Smooth muscle cell of the brain vasculature (primary cell): ENCODE data around the gene SEMA3G.

Experiments used
- DNase-seq: peaks from one replicate; pipeline ENCODE4 v3.0.0-alpha.2; 2012; ENCODE audit warnings: low read depth, low spot score

Gene SEMA3G

GRCh38 chr3:52439426-52440248 lies 5.3 kb downstream of the SEMA3G start:
- no peak for DNase-seq

DNA sequence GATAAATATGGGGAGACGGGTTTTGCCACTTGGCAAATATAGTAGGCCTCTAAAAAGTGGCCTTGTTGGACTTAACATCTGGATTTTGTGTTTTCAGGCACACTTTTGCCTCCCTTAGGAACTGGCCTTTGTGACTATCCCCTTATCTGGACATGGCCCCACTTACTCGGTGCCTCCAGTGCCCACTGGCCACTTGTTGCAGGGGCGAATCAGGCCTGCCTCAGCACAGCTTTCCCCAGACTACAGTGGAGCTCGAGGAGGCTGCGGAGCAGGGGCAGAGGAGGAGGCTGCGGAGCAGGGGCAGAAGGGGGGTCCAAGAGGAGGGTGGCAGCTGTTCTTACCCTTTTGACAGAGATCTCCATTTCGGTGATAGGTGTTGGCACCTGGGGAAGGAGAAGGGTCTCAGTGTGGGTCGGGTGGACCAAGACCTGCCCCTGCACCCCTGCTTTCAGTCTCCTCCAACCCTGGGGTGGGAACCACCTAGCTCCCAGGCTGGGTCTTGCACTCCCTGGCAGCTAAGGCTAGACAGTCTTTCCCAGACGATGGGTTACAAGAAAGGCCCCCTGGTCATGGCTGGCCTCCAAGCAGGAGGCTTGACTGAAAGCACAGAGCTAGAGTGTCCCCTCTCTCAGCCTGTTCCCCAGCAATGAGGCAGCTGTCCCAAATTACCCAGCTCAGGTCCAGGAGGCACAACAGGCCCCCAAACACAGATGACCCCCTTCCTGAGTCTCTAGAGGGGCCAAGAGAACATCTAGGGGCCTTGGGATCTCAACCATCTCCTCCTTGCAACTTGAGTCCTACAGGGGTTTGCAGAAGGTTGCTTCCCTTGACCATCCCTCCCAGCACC lies 6.1 kb downstream of the SEMA3G start:
- no peak for DNase-seq

DNA sequence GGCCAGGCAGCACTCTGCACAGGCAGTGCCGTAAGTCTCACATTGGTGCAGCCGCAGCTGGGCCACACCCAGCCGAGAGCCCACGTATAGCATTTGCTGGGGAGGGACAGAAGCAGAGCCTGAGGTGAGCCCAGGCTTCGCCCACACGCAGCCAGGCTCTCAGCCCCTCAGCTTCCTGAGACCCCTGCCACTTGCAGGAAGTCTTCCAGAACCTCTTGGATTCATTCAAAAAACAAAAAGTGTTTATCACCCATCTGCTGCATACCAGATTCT lies 6.9 kb downstream of the SEMA3G start:
- DNase-seq = no peak

DNA sequence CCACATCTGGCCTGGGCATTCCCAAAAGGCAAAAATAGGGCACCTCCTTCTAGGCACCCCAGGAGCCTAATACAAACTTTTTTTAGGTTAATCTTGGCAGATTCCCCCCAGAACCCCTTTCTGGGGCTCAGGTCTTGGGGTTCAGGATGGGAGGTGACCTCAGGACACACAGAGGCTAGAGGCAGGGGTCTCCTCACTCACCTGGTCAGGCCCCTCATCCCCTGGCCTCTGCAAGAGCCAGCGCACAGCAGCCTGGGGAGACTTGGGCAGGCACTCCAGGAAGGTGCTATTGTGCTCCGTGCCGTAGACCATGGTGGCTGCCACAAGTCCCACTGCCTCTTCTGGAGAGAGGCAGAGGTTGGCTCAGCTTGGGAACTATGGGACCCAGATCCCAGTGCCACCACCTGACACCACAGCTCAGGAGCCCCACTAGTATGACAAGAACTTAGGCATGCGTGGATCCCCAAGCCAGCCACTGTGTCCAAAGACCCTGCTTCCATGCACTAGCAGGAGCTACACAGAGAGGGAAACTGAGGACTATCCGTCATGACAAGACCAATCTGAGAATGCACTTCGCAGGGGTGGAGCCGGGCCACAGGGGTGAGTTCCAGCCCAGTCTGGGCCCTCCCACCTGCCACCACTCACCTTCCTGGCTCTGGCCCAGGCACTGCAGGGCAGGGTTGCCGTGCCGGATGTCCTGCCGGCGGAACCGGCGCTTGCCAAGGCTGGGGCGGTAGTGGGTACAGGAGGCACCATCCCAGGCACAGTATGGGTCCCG lies 7.4 kb downstream of the SEMA3G start:
- no peak for DNase-seq

DNA sequence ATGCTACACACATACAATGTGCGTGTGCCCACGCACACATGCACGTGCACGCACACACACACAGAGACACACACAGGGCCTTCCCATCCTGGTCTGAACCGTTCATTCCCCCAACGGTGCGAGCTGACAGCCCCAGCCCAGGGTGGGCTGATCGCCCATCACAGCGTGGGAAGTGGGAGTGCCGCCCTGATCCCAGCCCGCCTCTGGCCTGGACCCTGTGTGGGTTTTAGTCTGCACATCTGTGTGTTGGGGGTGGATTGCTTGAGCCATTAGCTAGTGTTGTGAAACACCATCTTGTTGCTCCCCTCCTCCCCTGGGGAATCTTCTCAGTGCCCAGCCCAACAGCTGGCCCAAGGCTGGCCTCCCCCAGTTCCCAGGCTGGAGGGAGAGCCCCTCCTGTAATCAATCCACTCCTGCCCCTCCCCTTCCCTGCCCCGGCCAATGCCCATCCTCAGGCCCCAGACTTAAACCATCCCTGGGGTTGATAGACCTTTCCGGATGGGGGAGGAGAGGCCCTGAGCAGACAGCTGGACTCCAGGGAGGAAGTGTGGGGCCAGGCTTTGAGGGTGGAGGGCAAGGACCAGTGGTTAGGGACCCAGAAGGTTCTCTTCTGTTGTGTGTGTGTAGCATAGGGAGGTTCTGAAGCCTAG lies 8.3 kb downstream of the SEMA3G start:
- DNase-seq = no peak

DNA sequence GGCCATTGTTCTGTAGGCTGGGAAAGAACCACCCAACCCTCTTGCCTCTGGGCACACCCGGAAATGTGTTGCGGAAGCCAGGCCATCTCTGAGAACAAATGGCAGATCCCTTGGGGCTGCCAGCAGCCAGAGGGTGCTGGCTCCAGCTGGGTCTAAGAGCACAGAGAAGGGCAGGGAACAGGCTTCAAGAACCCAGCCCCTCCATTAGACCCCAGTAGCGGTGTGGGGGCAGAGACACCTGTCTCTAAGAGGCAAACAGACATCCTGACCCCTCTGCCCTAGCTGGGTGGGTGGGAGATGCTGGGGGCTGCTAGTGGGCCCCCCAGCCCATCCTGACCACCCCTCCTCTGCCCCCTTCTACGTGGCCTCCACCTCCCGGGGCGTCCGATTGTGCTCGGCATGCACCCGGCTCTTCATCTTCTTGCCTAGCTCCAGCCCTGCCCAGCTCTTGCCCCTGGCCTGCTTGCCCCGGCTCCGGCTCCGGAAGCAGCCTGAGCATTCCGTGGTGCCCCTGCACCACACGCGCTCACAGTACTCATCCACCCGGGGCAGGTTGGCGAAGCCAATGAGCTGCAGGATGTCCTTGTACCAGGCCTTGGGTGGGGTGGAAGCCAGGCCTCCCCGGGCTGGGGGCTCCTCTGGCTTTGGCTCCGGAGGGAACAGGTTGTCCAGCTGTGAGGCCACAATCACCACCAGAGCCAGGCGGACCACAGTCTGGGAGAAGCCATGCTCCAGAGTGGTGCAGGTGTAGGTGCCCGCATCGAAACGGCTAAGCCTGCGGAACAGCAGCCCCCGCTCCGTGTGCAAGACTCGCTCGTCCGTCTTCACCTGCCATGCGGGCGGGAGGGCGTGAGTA lies 9.4 kb downstream of the SEMA3G start:
- DNase-seq = no peak

DNA sequence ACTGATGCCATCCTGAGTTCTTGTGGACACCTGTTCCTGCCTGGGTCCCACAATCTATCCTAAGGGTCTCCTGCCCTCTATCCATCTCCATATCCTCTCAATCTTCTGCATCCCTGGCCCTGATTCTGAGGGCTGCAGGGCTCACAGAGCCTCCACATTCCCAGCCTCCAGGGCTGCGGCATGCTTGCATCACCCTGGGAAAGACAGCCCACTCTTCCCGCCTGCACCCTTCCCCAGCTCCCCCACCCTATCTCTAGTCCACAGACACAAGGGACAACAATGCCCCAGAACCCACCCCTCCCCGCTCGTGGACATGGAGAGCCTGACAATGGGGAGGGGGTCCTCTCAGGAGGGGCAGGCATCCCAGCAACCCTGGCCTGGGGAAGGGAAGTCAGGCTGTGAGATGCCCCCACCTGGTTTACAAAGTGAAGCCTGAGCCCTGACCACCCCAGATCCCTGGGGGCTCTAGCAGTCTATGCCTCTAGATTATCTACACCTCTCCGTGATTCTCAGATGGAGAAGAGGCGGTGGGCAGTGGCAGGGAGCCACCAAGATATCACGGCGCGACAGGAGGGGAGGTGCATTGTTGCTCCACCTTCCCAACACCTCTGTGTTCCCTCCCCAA lies 10.3 kb downstream of the SEMA3G start:
- DNase-seq = no peak

- no peak for DNase-seq
Measured at GRCh38 chr3:52433996-52434479, 10.9 kb downstream of the SEMA3G start.

GRCh38 chr3:52433328-52433995 lies 11.4 kb downstream of the SEMA3G start:
- no peak for DNase-seq

DNA sequence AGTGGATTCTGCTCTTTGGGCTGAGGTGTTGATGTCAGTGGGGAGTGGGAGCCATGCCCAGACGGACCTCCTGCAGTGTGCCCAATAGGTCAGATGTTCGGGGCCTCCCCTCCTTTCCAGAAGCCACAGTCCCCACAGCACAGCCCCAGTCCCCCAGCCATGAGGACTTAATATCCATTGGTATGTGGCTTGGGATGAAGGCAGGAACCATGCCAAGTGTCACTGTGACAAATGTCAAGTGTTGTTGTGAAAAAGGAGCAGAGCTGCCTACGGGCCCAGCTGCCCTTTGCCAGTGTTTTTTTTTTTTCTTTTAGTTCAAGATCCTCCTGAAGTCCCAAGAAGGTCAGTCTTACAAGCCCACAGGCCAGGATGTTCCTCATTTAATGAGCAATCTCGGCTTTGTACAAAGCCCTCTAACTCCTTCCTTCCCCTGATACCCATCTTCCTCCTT lies 12.2 kb downstream of the SEMA3G start:
- no peak for DNase-seq

- no peak for DNase-seq
Measured at GRCh38 chr3:52432225-52432624, 12.7 kb downstream of the SEMA3G start.

DNA sequence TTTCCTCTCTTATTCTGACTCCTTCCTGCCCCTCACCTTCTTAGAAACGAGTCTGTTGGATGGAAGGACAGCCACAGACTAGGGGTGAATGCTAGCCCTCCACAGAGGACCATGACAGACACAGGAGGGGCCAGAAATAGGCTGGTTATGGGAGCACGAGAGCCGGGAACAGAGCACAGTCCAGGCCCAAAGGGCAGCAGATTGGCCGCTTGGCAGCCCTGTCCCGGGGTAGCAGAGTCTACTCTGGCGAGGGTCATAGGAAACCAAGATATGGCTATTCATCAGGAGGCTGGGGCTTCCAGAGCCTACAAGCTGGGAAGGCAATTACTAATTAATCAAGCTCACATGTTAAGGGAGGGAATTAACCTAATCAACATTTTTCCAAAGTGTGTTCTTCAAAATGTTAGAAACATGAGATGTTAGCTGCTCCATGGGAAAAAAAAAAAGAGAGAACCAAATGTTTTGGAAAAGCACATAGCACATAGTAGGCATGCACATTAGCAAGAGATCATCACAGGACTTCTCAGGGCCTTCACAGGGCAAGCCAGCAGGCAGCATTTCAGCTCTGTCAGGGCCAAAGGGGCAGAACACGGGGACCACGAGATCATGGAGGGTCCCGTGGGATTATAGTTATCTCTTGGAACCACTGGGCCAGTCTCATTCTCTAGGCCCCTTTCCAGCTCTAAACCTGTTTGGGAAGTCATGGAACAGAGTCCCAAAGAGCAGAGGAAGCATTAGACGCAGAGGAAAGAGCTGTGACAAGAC lies 13.3 kb downstream of the SEMA3G start:
- no peak for DNase-seq

DNA sequence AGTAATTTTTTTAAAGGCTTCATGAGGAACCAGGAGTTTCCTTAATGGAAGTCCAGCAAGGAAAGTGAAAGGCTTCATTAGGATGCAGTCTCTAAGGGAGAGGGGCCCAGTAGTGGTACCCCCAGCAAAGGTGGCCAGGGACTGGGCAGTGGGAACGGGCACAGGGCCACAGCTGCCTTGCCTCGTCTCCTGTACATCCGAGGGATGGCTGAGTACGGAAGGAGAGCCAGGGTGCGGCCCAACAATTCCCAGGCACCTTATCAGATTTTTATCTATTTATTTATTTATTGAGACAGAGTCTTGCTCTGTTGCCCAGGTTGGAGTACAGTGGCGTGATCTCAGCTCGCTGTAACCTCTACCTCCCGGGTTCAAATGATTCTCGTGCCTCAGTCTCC lies 14.5 kb downstream of the SEMA3G start:
- no peak for DNase-seq

- DNase-seq = no peak
Measured at GRCh38 chr3:52429779-52430415, 15.0 kb downstream of the SEMA3G start.

DNA sequence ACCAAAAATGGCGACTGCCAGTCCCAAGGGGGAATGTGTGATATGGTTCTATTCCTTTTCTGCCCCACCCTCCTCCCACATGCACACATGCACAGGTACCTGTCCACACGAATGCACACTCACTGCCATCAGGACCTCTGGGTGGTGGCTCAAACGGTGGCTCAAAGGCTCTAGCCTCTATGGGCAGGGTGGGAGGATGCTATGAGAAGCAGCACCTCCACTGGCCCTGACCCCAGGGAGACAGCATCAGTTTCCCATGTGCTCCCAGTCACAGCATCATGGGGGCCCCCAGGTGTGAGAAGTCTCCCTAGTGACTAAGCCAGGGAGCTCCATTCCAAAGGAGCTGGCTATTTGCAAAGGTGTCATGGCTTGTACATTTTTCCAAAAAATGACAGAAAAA lies 15.9 kb downstream of the SEMA3G start:
- no peak for DNase-seq

DNA sequence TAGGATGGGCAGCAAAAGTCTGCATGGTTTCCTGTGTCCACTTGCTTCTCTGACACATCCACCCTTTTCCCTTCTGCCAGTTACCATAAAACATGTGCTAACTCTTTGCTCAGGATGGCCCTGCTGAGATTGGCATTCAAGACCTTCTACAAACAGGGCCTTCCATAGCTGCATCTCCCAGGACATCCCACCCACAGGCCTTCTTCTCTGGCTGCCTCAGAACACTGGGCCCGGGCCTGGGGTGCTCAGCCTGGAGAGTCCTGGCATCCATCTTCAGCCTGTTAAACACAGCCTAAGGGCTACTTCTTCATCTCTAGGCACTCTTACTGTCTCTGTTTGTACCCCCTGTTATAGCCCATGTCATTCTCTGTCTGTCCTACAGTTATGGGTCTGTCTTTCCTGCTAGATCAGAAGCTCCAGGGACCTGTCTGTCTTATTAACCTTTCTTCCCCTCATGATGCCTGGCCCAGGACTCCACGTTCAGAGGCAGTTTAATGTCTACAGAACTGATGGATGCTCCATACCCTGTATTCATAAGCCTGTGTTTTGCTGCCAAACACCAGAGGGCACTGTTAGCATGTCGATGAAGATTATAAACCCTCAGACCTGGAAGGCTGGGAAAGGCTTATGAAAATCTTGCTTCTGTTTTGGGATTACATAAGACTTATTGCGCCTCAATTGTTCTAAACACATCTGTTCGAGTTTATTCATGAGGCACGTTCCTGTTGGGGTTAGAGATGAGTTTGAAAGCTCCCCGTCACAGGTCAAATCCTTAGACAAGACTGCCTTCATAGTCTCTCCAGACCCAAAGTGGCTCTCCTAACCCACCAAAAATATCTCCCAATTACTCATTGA lies 16.5 kb downstream of the SEMA3G start:
- peak; percentile 51 for DNase-seq

DNA sequence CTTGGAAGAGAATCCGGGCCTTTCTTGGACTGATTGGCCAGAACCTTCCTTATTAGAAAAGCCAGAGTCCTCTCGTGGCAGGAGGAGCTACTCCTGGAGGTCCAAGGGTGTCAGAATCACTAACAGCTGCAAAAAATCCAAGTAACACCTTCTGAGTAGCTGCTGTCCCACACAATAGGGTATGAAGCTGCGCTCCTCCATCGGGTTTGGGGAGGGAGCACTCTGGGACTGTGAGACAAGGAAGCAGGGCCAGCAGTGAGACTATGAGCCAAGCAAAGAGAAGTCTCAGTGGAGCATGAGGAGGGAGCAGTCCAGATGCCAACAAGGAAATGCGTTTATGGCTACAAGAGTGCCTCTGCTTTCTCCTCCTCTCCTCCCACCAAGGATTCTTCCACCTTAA lies 21.7 kb downstream of the SEMA3G start:
- DNase-seq = no peak
